HCT116 (cell line): ENCODE data around the gene LRRC52.

Experiments
- FOSL1 ChIP-seq: IDR thresholded peaks from 2 replicates; pipeline ENCODE4 v1.6.1; 2012; ENCODE audit warnings: low read depth
- POLR2A ChIP-seq: IDR thresholded peaks from 2 replicates; pipeline ENCODE4 v1.7.0; 2011; ENCODE audit warnings: borderline replicate concordance; ENCODE audit not compliant: insufficient read depth, insufficient read length; ENCODE audit errors: extremely low read depth
- POLR2AphosphoS5 ChIP-seq: IDR thresholded peaks from 2 replicates; pipeline ENCODE4 v1.6.1; 2011; ENCODE audit warnings: mild to moderate bottlenecking, low read depth, low read length, moderate library complexity
- RAD21 ChIP-seq: IDR thresholded peaks from 2 replicates; pipeline ENCODE4 v1.6.1; 2012; ENCODE audit warnings: low read depth, mild to moderate bottlenecking
- SP1 ChIP-seq: IDR thresholded peaks from 2 replicates; pipeline ENCODE4 v1.6.1; 2012; ENCODE audit warnings: low read depth
- SRF ChIP-seq: IDR thresholded peaks from 2 replicates; pipeline ENCODE4 v1.6.1; 2012; ENCODE audit warnings: low read depth
- YY1 ChIP-seq: IDR thresholded peaks from 2 replicates; pipeline ENCODE4 v1.6.1; 2011; ENCODE audit warnings: low read length, low read depth, moderate library complexity, mild to moderate bottlenecking; ENCODE audit not compliant: insufficient replicate concordance; ENCODE audit errors: extremely low read depth
- TF ChIP-seq, protein P1 (sequence below), 3 experiments: fragments of 200-600 bp in 1 of 3; sonication (generic) in 1 of 3; IDR thresholded peaks in 2 of 3; conservative IDR thresholded peaks in 1 of 3; 2 replicates each; pipeline ENCODE4 v1.5.1; 2012 to 2017; ENCODE audit warnings: low read depth in 2 of 3, low read length in 2 of 3, antibody characterized with exemption in 1 of 3, borderline replicate concordance in 1 of 3, control low read depth in 1 of 3, mild to moderate bottlenecking in 1 of 3, mixed read lengths in 1 of 3, mixed run types in 1 of 3, moderate library complexity in 1 of 3; ENCODE audit not compliant: insufficient read depth in 1 of 3

DNA sequence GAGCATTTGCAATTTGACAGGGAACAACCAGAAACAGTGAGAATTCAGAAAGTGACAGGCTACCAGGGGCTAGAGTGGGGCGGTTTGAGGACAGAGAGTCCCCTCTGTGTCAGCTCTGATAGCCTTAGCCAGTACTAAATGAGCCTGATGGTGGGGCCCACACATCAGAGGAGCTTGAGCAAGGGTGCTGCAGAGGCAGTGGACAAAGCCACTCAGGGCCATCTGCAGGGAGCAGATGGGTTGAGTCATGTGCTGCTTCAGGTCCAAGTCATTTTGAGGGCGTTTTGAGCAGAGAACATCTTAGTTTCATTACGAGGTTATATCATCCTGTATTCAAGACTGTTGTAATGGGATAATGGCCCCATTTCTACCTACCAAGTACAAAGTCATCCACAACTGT lies 7.7 kb downstream of the LRRC52 start:
- TF ChIP-seq POLR2A (no peak), FOSL1 (no peak), SP1 (no peak), POLR2AphosphoS5 (no peak), YY1 (no peak), SRF (no peak), RAD21 (no peak)
- TF ChIP-seq, protein P1, sequence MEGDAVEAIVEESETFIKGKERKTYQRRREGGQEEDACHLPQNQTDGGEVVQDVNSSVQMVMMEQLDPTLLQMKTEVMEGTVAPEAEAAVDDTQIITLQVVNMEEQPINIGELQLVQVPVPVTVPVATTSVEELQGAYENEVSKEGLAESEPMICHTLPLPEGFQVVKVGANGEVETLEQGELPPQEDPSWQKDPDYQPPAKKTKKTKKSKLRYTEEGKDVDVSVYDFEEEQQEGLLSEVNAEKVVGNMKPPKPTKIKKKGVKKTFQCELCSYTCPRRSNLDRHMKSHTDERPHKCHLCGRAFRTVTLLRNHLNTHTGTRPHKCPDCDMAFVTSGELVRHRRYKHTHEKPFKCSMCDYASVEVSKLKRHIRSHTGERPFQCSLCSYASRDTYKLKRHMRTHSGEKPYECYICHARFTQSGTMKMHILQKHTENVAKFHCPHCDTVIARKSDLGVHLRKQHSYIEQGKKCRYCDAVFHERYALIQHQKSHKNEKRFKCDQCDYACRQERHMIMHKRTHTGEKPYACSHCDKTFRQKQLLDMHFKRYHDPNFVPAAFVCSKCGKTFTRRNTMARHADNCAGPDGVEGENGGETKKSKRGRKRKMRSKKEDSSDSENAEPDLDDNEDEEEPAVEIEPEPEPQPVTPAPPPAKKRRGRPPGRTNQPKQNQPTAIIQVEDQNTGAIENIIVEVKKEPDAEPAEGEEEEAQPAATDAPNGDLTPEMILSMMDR (IDR thresholded peaks at IDR 0.05 in 2 of 3, conservative IDR thresholded peaks at IDR 0.05 in 1 of 3; ENCODE audit: borderline replicate concordance in 1 of 3, insufficient read depth in 1 of 3, low read depth in 2 of 3, low read length in 2 of 3), result no peak
